ENCODE results near the gene C16orf74.

Gene C16orf74

GRCh38 chr16:85717393-85718152, 33.3 kb downstream of the C16orf74 start:
- peak; percentile 34 for DNase-seq (ENCODE audit: low read depth)

GRCh38 chr16:85716680-85717038, 34.2 kb downstream of the C16orf74 start:
- no peak for DNase-seq (ENCODE audit: low read depth)

GRCh38 chr16:85716022-85716679, 34.7 kb downstream of the C16orf74 start:
- no peak for DNase-seq (ENCODE audit: low read depth)

DNA sequence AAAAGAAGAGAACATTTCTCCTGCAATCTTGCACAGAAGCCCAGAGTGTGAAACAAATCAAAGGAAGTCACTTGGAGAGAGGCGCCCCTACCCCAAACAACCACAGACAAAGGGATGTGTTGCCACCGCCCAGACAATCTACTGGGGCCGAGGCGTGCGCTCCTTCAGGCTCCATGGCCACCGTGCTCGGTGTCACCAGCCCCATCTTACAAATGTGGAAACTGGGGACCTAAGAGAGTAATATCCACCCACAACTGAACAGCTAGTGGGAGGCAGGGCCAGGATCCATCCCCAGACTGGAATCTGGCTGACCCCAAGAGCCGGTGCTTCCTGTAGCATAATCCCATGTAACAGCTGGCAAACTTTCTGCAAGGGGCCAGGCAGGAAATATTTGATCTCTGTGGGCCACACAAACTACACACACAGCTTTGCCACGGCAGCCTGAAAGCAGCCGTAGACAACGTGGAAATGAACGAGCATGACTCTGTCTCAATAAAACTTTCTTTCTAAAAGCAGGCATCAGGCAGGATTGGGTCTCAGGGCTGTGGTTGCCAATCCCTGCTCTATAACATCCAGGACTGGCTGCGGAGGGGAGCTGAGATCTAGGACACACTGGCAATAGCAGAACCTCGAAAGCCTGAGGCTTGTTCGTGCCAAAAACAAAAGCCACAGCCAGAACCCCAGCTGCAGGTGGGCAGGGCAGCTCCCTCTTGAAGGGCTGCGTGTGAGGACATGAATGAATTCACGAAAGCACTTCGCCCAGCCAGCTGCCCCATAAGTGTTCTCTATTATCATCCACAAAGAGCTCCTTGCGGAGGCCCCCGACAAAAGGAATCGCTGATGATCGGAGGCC, 35.5 kb downstream of the C16orf74 start:
- DNase-seq (ENCODE audit: low read depth), result no peak

DNA sequence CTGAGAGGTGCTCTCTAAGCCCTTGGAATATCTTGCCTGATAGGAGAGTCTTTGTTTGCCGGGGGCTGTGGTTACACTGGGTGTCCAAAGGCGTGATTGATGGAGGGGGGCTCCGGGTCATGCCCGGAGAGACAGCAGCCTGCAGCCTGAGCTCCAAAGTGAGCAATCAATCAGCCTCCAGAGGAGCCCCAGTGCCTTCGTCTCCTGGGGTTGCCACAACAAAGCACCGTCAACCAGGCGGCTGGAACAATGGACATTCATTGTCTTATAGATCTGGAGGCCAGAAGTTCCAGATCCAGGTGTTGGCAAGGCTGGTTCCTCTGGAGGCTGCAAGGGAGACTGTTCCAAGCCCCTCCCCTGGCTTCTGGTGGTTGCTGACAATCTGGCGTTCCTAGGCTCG, 38.1 kb downstream of the C16orf74 start:
- no peak for DNase-seq (ENCODE audit: low read depth)

DNA sequence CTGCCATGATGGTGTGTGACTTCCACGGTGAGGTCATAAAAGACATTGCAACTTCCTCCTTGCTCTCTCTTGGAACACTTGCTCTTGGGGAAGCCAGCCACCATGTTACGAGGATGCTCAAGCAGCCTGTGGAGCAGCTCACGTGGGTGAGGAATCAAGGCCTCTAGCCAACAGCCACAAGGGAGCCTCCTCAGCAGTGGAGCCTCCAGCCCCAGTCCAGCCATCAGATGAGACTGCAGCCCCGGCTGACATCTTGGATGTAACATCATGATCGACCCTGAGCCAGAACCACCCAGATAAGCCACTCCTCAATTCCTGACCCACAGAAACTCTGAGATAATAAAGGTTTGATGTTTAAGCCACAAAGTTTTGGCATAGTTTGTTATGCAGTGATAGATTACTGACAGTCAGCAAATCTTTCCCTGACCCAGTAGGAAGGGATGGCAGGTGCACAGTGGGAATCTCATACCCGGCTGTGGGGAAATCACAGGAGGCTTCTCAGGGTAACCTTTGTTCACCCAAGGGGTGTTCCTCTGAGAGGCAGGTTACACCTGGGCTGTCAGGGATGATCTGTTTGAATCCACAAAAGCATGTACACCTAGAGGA, 38.8 kb downstream of the C16orf74 start:
- no peak for DNase-seq (ENCODE audit: low read depth)

DNA sequence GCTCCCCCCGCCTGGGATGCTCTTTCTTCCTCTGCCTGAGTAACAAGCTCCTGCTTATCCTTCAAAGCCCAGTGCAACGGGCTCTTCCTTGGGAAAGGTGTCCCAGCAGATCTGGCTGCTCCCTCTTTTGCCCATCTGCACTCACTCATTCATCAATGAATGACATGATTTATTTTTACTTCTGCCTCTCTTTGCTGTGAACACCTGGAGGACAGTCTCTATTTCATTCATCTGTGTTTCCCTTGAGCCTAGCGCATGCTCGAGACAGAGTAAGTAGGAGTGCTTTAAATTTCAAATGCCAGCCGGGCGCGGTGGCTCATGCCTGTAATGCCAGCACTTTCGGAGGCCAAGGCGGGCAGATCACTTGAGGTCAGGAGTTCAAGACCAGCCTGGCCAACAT, 40.2 kb downstream of the C16orf74 start:
- no peak for DNase-seq (ENCODE audit: low read depth)

GRCh38 chr16:85709766-85710585, 40.9 kb downstream of the C16orf74 start:
- no peak for DNase-seq (ENCODE audit: low read depth)

- DNase-seq (ENCODE audit: low read depth), result no peak
These were observed 42.6 kb downstream of the C16orf74 start for GRCh38 chr16:85708338-85708737.

DNA sequence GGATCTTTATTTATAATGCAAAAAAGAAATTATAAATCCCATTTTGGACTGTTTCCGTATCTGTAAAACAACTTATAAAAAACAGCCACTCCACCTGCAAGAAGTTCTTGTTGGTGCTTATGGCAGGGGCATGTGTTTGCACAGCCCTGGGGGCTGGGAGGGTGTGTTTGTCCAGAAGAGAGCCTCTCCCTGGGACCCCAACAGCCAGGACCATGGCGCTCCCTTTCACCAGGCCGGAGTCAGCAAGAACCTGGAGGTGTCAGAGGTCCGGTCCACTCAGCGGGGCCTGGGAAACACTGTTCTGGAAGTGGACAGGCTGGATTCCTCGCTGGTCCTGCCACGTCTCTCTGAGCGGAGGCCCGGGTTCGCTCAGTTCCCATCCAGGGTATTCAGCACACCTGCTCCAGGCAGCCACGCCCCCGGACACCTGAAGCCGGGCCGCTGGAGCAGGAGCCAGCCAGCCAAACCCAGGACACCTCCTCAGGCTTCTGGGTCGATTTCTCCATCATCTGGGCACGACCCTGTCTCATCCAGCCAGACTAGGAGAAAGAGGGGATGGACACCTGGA, 43.3 kb downstream of the C16orf74 start:
- DNase-seq (ENCODE audit: low read depth), result no peak

GRCh38 chr16:85706449-85707034, 44.4 kb downstream of the C16orf74 start:
- no peak for DNase-seq (ENCODE audit: low read depth)

- no peak for DNase-seq (ENCODE audit: low read depth)
These were observed 45.7 kb downstream of the C16orf74 start for GRCh38 chr16:85704900-85705846.

DNA sequence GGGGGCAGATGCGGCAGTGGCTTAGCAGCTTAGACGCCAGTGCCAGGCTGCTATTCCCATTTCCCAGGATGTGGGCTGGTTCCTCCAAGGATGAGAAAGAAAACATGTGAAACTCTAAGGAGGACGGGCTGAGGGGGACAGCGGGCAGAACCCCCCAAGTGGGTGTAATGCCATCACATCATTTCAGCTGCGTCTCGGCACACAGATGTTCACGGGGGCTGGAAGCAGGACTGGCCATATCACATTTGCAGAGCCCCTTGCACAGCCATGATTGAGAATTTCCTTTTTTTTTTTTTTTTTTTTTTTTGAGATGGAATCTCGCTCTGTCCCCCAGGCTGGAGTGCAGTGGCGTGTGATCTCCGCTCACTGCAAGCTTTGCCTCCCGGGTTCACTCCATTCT, 46.9 kb downstream of the C16orf74 start:
- no peak for DNase-seq (ENCODE audit: low read depth)

DNA sequence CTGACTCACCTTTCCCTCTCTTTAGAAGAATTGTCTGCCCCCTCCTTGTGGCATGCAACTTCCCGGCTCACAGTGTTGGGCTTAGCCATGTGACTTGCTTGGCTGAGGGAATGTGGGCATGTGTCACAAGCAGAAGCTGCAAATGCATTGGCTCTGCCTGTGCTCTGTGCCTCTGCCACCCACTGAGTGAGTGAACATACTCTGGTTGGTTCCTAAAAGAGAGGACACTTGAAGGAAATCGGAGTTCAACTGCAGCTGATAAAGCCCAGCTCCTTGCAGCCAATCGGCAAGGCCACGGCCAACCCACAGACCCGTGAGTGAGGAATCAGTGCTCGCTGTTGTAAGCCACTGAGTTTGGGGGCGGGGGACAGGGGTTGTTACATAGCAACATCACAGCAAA, 51.3 kb downstream of the C16orf74 start:
- DNase-seq (ENCODE audit: low read depth), result no peak

- no peak for DNase-seq (ENCODE audit: low read depth)
These were observed 51.8 kb downstream of the C16orf74 start for GRCh38 chr16:85698935-85699558.

- DNase-seq (ENCODE audit: low read depth), result no peak
These were observed 52.4 kb downstream of the C16orf74 start for GRCh38 chr16:85698459-85698891.

- DNase-seq (ENCODE audit: low read depth), result no peak
These were observed 53.5 kb downstream of the C16orf74 start for GRCh38 chr16:85697431-85697830.

GRCh38 chr16:85696781-85697180, 54.1 kb downstream of the C16orf74 start:
- DNase-seq (ENCODE audit: low read depth), result no peak

Data from activated T-cell treated with anti-CD3 and anti-CD28 coated beads for 48 hours (primary cell).